Ovary (tissue), 9 donors: ENCODE results near the gene SVEP1. TPM values are rescaled to one million over a fixed set of nuclear protein-coding genes. Genes with fewer than 3 reads are reported as not detected.

Source experiments
- DNase-seq, 5 donors: peaks; one replicate each; pipeline ENCODE4 v3.0.0-alpha.2; 2019 to 2020
- H3K27ac ChIP-seq, 2 donors: fragments of 200-600 bp; one replicate each; pipeline versions ENCODE4 v1.5.1 to v1.8.0; 2019 to 2022
- H3K27me3 ChIP-seq: fragments of 200-600 bp; one replicate; pipeline ENCODE4 v1.8.0; 2022
- H3K36me3 ChIP-seq: fragments of 200-600 bp; sonication (generic); one replicate; pipeline ENCODE4 v1.5.1; 2019
- H3K4me1 ChIP-seq: one replicate; pipeline ENCODE4 v1.8.1; 2013; ENCODE audit warnings: mild to moderate bottlenecking, moderate library complexity; ENCODE audit not compliant: insufficient read depth
- H3K4me3 ChIP-seq: fragments of 200-600 bp; sonication (generic); one replicate; pipeline ENCODE4 v1.5.1; 2017
- H3K9me3 ChIP-seq, 2 donors: fragments of 200-600 bp in 1 of 2; sonication (generic) in 1 of 2; one replicate each; pipeline versions ENCODE4 v1.5.1 to v1.8.1; 2013 to 2019; ENCODE audit warnings: mild to moderate bottlenecking in 1 of 2, moderate library complexity in 1 of 2
- CTCF ChIP-seq, 3 donors: fragments of 450-650 bp in 2 of 3; fragments of 200-600 bp in 1 of 3; IDR thresholded peaks; one replicate each; pipeline versions ENCODE4 v1.5.1 to v1.8.0; 2016 to 2022; ENCODE audit warnings: antibody characterized with exemption in 3 of 3, mild to moderate bottlenecking in 1 of 3
- EP300 ChIP-seq: sonication (generic); formaldehyde crosslinking; IDR thresholded peaks from one replicate; pipeline ENCODE4 v1.6.1; 2017; ENCODE audit warnings: antibody characterized with exemption
- POLR2A ChIP-seq: fragments of 450-650 bp; IDR thresholded peaks from one replicate; pipeline ENCODE4 v1.6.1; 2017; ENCODE audit warnings: antibody characterized with exemption, mild to moderate bottlenecking, moderate library complexity
- WGBS, 3 donors: extraction: QIAGEN DNeasy Blood & Tissue Kit in 1 of 3; methylation state at CpG; one replicate each; pipeline versions ENCODE4 v1.1.5 to v1.1.7; 2013 to 2017; 5-methylcytosine and 5-hydroxymethylcytosine counted together
- intact Hi-C, 4 donors: fragments of 100-400 bp; cut with DNase I; formaldehyde crosslinking; loops; one replicate each; pipeline versions ENCODE4 v1.11.0 to v1.15.1; 2022 to 2023
- polyA plus RNA-seq, 2 donors: library from polyadenylated mRNA; stranded (reverse); fragments of 200-250 nt in 1 of 2; fragments of 350-450 nt in 1 of 2; fragmentation: Illumina TruSeq in 1 of 2; extraction: RNeasy Lipid Tissue Mini Kit (QIAGEN cat#74804) in 1 of 2; gene quantifications; one replicate each; pipeline ENCODE4 v1.2.3, GENCODE V29; 2013 to 2014
- total RNA-seq, 7 donors: library from RNA; depleted of rRNA in 2 of 7; stranded (reverse); fragments of >200 nt in 2 of 7; fragmentation: NEBNext Ultra II Directional in 3 of 7; extraction: Animal tissue kit (Norgen Biotek cat#: 25700) in 3 of 7; gene quantifications; one replicate each; pipeline versions ENCODE4 v1.1.0 to v1.2.4, GENCODE V29; 2016 to 2023
- donor health status: DM: no; HTN: no; CAD: no; lungs with moderate emphysema.
- donor health status: DM: no; HTN: no; CAD: no.
- donor health status: Bipolar disorder and iron deficiency.
- donor health status: DM: yes; HTN: yes; CAD: no.
- donor health status: DM: no; HTN: no; CAD: no.
- donor health status: DM: yes; HTN: yes; CAD: no.

The SVEP1 gene
- total and polyA plus RNA-seq, 9 donors: 0.40 to 23.1 (median 13.3) TPM

- H3K36me3 ChIP-seq: no peaks in the 10 kb centered on the region
- TF ChIP-seq CTCF (IDR thresholded peaks at IDR 0.05) (no peak), POLR2A (no peak), EP300 (no peak)
- WGBS, 3 donors: 88 to 92% (median 90%) methylated on average over 1 of the region's 1 CpG
- no peak overlapping the region for H3K27ac ChIP-seq
- no peaks in the 10 kb centered on the region for H3K9me3 ChIP-seq
- H3K4me3 ChIP-seq: no peak overlapping the region
- DNase-seq: no peak
- H3K4me1 ChIP-seq: no peaks in the 10 kb centered on the region
- H3K27me3 ChIP-seq: no peaks in the 10 kb centered on the region
- intact Hi-C loops: no loop called here
These were observed 69.7 kb downstream of the SVEP1 start for GRCh38 chr9:110509792-110510191.

- intact Hi-C loops: no loop called here
- no peaks in the 10 kb centered on the region for H3K9me3 ChIP-seq
- TF ChIP-seq POLR2A (no peak), EP300 (no peak), CTCF (IDR thresholded peaks at IDR 0.05) (no peak)
- no peak for DNase-seq
- H3K27ac ChIP-seq: no peak overlapping the region
- H3K4me3 ChIP-seq: no peak overlapping the region
- WGBS, 3 donors: 88 to 90% (median 89%) methylated on average over 3 of the region's 3 CpGs
- no peaks in the 10 kb centered on the region for H3K4me1 ChIP-seq
- H3K27me3 ChIP-seq: no peaks in the 10 kb centered on the region
- H3K36me3 ChIP-seq: no peaks in the 10 kb centered on the region
These were observed 76.7 kb downstream of the SVEP1 start for GRCh38 chr9:110502842-110503241.

- no peak for TF ChIP-seq CTCF (IDR thresholded peaks at IDR 0.05)
- TF ChIP-seq EP300: no peak
- no peak for TF ChIP-seq POLR2A
These were observed 79.9 kb downstream of the SVEP1 start for GRCh38 chr9:110499608-110500007.

GRCh38 chr9:110487196-110487595, 92.3 kb downstream of the SVEP1 start:
- Histone ChIP-seq H3K4me3 (no peak overlapping the region), H3K4me1 (no peaks in the 10 kb centered on the region), H3K27ac (no peak overlapping the region), H3K9me3 (no peaks in the 10 kb centered on the region), H3K27me3 (no peaks in the 10 kb centered on the region), H3K36me3 (no peaks in the 10 kb centered on the region)
- DNase-seq: no peak
- intact Hi-C loops: no loop called here
- no peak for TF ChIP-seq CTCF (IDR thresholded peaks at IDR 0.05)
- no peak for TF ChIP-seq EP300
- no peak for TF ChIP-seq POLR2A

More at GRCh38 chr9:110499608-110500007, 79.9 kb downstream of the SVEP1 start:
- Histone ChIP-seq H3K36me3 (no peaks in the 10 kb centered on the region), H3K4me3 (no peak overlapping the region), H3K9me3 (no peaks in the 10 kb centered on the region), H3K4me1 (no peaks in the 10 kb centered on the region), H3K27ac (no peak overlapping the region), H3K27me3 (no peaks in the 10 kb centered on the region)
- DNase-seq: no peak
- WGBS, 3 donors: 41 to 66% (median 60%) methylated on average over 1 of the region's 1 CpG
- intact Hi-C loops: no loop called here

- DNase-seq: no peak
- no peak for TF ChIP-seq POLR2A
- H3K9me3 ChIP-seq: no peaks in the 10 kb centered on the region
- H3K4me1 ChIP-seq: no peaks in the 10 kb centered on the region
- 64 to 79% (median 76%) methylated on average over 1 of the region's 1 CpG for WGBS, 3 donors
- intact Hi-C loops: no loop called here
- H3K36me3 ChIP-seq: no peaks in the 10 kb centered on the region
- no peak overlapping the region for H3K4me3 ChIP-seq
- no peaks in the 10 kb centered on the region for H3K27me3 ChIP-seq
- no peak overlapping the region for H3K27ac ChIP-seq
These were observed 93.3 kb downstream of the SVEP1 start for GRCh38 chr9:110486218-110486617.
